ENCODE results near the gene ABTB1.

ABTB1 gene

DNA sequence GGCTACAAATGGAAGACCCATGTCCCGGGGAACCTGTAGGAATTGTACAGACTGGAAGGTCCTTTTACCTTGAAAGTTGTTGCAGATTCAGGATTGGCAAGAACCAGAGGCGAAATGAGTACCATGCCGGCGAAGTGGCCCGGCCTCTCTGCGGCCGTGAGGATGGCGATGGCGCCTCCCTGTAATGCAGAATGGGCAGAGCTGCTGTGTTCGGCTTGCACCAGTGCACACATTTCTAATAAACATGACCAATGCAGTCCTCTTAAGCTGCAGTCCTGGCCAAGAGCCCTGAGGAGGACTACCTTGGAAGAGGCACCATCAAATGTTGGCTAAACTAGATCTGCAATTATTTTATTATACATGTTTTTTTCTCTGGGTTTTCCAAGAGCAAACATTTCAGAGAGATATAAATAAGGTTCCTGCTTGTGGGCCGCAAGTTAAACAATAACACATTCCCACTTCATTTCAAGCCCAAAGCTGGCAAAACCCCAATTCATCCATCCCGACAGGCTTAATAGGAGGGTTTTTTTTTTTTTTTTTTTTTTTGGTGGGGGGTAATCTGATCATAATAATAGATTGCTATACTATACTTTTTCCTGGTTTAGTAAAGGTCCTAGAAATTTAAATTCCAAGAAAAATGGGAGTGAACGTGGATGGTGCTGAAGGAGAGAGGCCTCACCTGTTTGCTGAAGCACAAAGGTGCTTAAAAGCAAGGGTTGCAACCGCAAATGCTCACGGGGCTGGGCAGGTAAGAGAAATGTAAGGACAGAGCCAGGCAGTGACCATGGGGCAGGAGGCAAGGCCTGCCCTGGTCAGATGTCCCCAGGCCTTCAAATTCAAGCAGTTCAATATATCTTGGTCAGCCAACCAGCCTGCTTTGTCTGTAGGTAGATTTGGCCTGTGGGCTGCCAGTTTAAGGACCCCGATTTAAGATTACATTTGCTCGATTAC lies 48.5 kb downstream of the ABTB1 start:
- DNase-seq (ENCODE audit: low spot score) = no peak

DNA sequence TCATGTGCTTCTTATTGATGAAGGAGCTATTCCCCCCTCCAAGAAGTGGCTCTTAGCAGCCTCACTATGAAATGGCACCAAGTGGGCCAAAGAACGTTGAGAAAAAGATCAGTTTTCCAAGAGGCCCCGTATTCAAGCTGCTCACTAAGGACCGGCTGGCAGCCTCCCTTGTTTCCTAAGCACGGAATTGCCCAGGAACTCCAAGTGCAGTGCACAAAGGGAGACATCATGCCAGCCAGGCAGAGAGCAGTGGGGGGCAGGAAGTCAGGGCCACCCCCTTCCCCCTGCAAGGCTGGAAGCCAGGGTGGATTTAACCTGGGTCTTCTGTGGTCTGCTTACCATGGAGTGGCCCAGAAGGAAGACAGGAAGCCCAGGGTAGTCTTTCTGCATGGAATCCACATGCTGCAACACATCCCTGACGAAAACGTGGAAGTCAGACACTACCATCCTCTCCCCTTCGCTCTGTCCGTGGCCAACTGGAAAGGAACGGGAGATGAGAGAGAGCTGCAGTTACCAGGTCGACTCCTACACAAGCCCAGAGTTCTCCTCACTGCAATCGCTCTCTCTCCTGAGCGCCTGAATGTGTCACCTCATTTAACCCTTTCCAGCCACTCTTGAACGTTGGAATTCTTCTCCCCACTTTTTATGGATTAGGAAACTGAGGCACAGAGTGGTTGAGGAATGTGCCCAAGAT lies 49.5 kb downstream of the ABTB1 start:
- no peak for DNase-seq (ENCODE audit: low spot score)

DNA sequence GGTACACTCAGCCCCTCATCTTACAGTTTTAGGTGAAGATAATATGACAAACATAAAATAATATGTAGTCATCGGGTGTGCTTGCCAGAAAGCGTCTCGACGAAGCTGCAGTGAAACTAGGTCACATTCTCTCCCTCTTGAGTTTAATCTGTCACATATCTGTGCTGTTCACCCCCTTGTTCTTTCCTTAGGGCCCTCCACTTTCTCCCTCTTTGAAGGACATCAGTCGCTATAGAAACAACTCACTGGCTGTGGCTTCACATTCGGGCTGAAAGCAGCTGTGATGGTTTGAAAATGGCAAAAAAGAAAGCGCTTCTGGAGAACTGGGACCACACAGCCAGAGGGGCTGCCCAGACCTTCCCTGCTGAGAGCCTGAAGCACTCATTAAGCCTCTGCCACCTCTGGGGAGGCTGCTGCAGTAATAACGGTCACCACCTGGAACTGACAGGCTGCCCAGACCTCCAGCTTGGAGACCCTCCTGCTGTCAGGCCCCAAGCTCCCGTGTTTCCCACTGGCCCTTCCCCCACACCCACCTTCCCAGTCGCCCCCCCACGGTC lies 50.3 kb downstream of the ABTB1 start:
- DNase-seq (ENCODE audit: low spot score) = no peak

DNA sequence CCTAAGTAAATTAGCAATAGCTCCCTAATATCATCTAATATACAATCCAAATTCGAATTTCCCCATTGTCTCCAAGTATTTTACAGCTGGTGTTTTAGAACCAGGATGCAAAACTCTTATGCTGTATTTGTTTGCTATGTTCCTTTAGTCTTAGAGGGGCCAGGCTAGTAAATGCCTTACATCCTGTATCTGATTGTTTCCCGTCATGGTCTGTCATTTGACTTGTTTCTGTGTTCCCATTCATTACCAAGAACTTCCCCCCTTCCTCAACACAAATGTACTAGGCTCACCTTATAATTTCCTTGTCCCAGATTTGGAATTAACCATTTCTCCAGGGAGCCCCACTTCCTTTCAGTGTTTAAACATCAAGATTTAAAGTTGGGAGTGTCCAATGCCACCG lies 54.1 kb downstream of the ABTB1 start:
- no peak for DNase-seq (ENCODE audit: low spot score)

DNA sequence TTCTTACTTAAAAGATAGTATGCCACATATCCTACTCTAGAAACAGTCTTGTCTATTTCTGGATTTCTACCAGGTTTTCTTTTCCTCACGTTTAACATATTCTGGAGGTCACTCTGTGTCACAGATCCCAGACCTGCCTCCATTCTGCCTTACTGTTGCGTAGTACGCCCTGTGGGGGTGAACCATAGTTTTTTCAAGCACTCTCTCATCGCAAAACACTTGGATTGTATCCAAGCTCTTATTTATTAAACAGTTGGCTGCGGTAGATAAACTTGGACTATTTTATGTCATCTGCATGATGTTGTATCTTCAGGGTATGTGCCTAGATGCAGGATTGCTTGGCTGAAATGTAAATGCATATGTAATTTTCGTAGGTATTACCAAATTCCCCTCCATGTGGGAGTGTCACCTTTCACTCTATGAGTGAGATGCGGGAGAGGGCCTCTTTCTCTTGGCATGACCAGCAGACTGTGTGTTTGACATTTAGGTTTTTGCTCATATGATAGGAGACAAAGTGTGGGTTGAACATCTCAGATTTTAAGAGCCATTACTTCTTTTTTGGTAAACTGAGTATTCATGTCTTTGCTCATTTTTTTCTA lies 55.8 kb downstream of the ABTB1 start:
- DNase-seq (ENCODE audit: low spot score) = no peak

DNA sequence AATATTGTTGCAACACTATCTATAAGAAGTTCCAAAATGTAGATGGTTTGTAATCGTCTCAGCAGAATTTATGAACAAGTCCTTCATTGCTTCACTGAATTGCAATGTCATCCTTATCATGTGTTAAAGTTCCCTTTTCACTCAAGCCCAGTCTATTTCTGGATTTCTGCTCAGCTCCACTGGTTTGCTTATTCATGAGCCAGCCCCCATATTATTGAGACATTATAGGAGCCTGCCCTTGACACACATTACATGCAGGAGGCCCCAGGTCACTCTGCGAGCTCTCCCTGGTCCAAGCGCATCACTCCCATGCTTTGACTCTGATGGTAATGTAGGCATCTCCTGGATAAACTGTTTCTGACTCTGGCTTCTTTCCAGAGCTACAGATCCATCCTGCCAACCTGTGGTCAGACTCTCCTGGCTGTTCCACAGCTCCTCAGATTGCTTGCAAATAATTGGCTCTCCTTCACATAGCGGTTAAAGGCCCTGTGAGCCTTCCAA lies 56.9 kb downstream of the ABTB1 start:
- no peak for DNase-seq (ENCODE audit: low spot score)

DNA sequence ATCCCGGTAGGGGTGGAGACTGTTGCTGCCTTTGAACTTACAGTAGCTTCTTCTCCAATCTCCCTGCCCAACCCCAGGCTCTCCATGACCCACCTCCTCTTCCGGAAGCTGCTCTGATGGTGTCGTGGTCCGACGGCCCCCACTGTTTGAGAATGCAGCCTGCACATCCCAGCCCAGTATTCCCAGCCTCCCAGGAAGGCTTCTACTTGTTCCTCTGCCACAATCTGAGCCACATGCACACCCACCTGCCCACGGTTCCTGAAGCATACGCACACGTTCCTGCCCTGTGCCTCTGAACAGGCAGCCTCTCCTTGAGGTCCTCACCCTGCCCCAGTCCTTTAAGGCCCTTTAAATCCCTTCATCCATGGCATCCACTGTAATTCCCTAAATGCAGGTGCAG lies 57.4 kb downstream of the ABTB1 start:
- DNase-seq (ENCODE audit: low spot score) = no peak
